Astrocyte of the spinal cord (primary cell): ENCODE data around the gene SYNDIG1.

Source experiments
- DNase-seq: peaks from one replicate; pipeline ENCODE4 v3.0.0; 2011; ENCODE audit warnings: low read depth, low spot score
- H3K4me3 ChIP-seq: 2 replicates; pipeline ENCODE4 v1.5.1; 2011; ENCODE audit warnings: low read depth, mild to moderate bottlenecking, low read length, moderate library complexity
- CTCF ChIP-seq: IDR thresholded peaks from 2 replicates; pipeline ENCODE4 v1.5.1; 2012; ENCODE audit warnings: low read depth, mild to moderate bottlenecking, low read length, inconsistent platforms
- in situ Hi-C: cut with HindIII; loops from 2 replicates; pipeline ENCODE4 v1.10.0; 2017; ENCODE audit warnings: low sequenced_read_pairs

Gene SYNDIG1

GRCh38 chr20:24483435-24484080 is 14.1 kb downstream of the SYNDIG1 start:
- in situ Hi-C loops, result no loop called here
- no peak for TF ChIP-seq CTCF
- no peak overlapping the region for H3K4me3 ChIP-seq
- no peak for DNase-seq

GRCh38 chr20:24484081-24484450 is 14.6 kb downstream of the SYNDIG1 start:
- in situ Hi-C loops, result no loop called here
- no peak overlapping the region for H3K4me3 ChIP-seq
- TF ChIP-seq CTCF, result no peak
- no peak for DNase-seq

GRCh38 chr20:24485981-24486380 is 16.6 kb downstream of the SYNDIG1 start:
- no peak for TF ChIP-seq CTCF
- in situ Hi-C loops, result no loop called here
- no peak for DNase-seq
- H3K4me3 ChIP-seq, result no peak overlapping the region

GRCh38 chr20:24487240-24487639 is 17.8 kb downstream of the SYNDIG1 start:
- no peak overlapping the region for H3K4me3 ChIP-seq
- in situ Hi-C loops, result no loop called here
- DNase-seq, result no peak
- TF ChIP-seq CTCF, result no peak

GRCh38 chr20:24487648-24488047 is 18.2 kb downstream of the SYNDIG1 start:
- H3K4me3 ChIP-seq, result no peak overlapping the region
- in situ Hi-C loops, result no loop called here
- DNase-seq, result no peak
- no peak for TF ChIP-seq CTCF

GRCh38 chr20:24488064-24488799 is 18.8 kb downstream of the SYNDIG1 start:
- TF ChIP-seq CTCF, result no peak
- no peak for DNase-seq
- no peak overlapping the region for H3K4me3 ChIP-seq
- in situ Hi-C loops, result no loop called here
